Measurements from ENCODE around the gene FOXJ3.

FOXJ3 gene

DNA sequence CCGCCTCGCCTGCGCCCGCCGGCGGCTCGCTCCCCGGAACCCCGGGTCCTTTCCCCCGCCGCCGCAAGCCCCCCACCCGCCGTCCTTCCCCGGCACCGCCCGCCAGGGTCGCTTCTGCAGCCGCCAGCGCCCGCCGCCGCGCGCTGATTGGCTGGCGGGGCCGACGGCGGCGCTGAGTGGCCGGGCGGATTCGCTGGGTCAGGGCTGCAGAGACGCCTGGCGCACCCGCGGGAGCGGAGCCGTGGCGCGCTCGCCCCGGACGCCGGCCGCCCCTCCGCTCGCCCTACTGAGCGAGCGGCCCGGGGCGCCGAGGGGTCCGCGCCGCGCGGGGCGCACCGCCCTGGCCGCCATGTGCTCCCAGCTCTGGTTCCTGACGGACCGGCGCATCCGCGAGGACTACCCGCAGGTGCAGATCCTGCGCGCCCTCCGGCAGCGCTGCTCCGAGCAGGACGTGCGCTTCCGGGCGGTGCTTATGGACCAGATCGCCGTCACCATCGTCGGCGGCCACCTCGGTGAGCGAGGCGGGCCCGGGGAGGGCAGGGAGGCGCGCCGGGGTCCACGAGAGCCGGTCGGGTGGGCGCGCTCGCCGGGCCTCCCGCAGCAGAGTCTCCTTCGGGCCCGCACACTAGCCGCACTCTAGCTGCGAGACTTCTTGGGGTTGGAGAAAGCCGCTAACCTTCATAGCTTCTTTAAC is 45.7 kb upstream of the FOXJ3 start, which contains the start of gene RIMKLA (continued):
- TF ChIP-seq ZNF391 (tag by site-specific recombination; IDR thresholded peaks at IDR 0.05; ENCODE audit: borderline replicate concordance, low read depth) (no peak), PRDM4 (tag by site-specific recombination; IDR thresholded peaks at IDR 0.05) (no peak), ZBTB11 (tag by site-specific recombination; conservative IDR thresholded peaks at IDR 0.05; ENCODE audit: low read depth) (peak; percentile 46; the same call in 1 of the 2 replicates), ZNF174 (tag by site-specific recombination; IDR thresholded peaks at IDR 0.05) (no peak), ZNF202 (tag by site-specific recombination; IDR thresholded peaks at IDR 0.05; ENCODE audit: borderline replicate concordance) (no peak)
- TF ChIP-seq, protein P1, sequence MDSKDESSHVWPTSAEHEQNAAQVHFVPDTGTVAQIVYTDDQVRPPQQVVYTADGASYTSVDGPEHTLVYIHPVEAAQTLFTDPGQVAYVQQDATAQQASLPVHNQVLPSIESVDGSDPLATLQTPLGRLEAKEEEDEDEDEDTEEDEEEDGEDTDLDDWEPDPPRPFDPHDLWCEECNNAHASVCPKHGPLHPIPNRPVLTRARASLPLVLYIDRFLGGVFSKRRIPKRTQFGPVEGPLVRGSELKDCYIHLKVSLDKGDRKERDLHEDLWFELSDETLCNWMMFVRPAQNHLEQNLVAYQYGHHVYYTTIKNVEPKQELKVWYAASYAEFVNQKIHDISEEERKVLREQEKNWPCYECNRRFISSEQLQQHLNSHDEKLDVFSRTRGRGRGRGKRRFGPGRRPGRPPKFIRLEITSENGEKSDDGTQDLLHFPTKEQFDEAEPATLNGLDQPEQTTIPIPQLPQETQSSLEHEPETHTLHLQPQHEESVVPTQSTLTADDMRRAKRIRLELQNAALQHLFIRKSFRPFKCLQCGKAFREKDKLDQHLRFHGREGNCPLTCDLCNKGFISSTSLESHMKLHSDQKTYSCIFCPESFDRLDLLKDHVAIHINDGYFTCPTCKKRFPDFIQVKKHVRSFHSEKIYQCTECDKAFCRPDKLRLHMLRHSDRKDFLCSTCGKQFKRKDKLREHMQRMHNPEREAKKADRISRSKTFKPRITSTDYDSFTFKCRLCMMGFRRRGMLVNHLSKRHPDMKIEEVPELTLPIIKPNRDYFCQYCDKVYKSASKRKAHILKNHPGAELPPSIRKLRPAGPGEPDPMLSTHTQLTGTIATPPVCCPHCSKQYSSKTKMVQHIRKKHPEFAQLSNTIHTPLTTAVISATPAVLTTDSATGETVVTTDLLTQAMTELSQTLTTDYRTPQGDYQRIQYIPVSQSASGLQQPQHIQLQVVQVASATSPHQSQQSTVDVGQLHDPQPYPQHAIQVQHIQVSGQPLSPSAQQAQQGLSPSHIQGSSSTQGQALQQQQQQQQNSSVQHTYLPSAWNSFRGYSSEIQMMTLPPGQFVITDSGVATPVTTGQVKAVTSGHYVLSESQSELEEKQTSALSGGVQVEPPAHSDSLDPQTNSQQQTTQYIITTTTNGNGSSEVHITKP (tag by site-specific recombination; IDR thresholded peaks at IDR 0.05) = no peak

DNA sequence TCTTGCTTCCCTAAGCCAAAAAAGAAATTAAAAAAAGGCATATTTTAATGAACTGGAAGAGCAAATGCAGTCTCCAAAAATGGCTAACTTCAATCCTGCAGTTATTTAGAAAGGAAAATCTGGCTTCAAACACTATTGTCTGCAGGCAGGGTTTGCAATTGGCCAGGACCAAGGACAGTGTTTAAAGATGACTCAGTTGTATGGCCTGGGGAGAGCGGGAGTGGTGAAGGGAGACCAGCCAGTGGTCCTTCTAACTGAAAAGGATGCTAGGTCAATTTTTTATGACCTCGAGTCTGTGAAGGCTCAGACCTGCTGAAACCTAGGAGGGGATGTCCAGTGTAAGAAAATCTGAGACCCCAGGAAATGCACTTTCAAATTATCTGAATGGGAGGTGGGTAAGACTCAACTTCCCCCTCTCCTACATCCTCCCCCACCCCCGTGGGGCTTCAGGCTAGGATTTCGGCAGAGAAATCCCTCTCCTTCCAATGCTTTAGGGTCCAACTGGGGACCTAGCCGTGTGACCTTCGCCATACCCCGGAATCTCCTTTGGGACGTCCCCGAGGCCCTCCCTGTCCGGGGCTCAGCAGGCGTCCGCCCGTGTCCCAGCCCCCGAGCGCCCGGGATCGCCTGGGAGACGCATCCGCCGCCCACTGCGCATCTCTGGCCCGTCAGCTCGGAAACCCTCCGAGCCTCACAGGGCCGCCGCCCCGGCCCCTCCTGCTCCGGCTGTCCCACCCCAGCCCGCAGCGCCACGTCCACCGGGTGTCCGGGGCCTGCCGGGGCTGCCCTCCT is 45.0 kb upstream of the FOXJ3 start:
- Histone ChIP-seq H3K27ac (ENCODE audit: extremely low read depth, low read depth, low read length) (no peak overlapping the region; the same call in 1 of the 2 replicates), H3K9me3 (ENCODE audit: control insufficient read depth, insufficient read depth, low read depth, low read length) (no peaks in the 10 kb centered on the region), H3K36me3 (ENCODE audit: control insufficient read depth in 2 of 2, insufficient read depth in 1 of 2, low read length in 2 of 2) (no peaks in the 10 kb centered on the region), H3K4me3 (ENCODE audit: low read depth, low read length) (peak overlapping the region; percentile 66), H3K4me1 (ENCODE audit: control insufficient read depth, insufficient read depth, low read length) (peaks cover 2% of the 10 kb centered on the region; the same call in 1 of the 2 replicates)
- ChIA-PET POLR2A (no interaction called here), CTCF (no interaction called here)
- TF ChIP-seq ZNF791 (tag by site-specific recombination; IDR thresholded peaks at IDR 0.05) = no peak
- no peak for TF ChIP-seq ZNF223 (tag by site-specific recombination; IDR thresholded peaks at IDR 0.05)
- TF ChIP-seq ZNF311 (tag by site-specific recombination; IDR thresholded peaks at IDR 0.05; ENCODE audit: borderline replicate concordance) = no peak
- peak; percentile 89 for TF ChIP-seq ZNF335 (tag by site-specific recombination; conservative IDR thresholded peaks at IDR 0.05)
- TF ChIP-seq ZNF621 (tag by site-specific recombination; IDR thresholded peaks at IDR 0.05) = no peak
- no peak for TF ChIP-seq ZNF624 (tag by site-specific recombination; IDR thresholded peaks at IDR 0.05)
- no peak for TF ChIP-seq ZNF501 (tag by site-specific recombination; IDR thresholded peaks at IDR 0.05)
- TF ChIP-seq HOXA7 (CRISPR knock-in tag; IDR thresholded peaks at IDR 0.05; ENCODE audit: borderline replicate concordance) = no peak
- TF ChIP-seq ZBTB17 (tag by site-specific recombination; IDR thresholded peaks at IDR 0.05) = peak; percentile 43; the same call in 1 of the 2 replicates
- no peak for TF ChIP-seq ZNF560 (tag by site-specific recombination; IDR thresholded peaks at IDR 0.05; ENCODE audit: borderline replicate concordance)
- TF ChIP-seq CTCF (tag by site-specific recombination; IDR thresholded peaks at IDR 0.05) = no peak
- no peak for TF ChIP-seq ZNF473 (tag by site-specific recombination; IDR thresholded peaks at IDR 0.05)
- TF ChIP-seq ZFP37 (tag by site-specific recombination; IDR thresholded peaks at IDR 0.05) = no peak
- TF ChIP-seq ZNF510 (tag by site-specific recombination; IDR thresholded peaks at IDR 0.05; ENCODE audit: insufficient replicate concordance) = no peak
- TF ChIP-seq, protein P2, sequence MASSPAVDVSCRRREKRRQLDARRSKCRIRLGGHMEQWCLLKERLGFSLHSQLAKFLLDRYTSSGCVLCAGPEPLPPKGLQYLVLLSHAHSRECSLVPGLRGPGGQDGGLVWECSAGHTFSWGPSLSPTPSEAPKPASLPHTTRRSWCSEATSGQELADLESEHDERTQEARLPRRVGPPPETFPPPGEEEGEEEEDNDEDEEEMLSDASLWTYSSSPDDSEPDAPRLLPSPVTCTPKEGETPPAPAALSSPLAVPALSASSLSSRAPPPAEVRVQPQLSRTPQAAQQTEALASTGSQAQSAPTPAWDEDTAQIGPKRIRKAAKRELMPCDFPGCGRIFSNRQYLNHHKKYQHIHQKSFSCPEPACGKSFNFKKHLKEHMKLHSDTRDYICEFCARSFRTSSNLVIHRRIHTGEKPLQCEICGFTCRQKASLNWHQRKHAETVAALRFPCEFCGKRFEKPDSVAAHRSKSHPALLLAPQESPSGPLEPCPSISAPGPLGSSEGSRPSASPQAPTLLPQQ (tag by site-specific recombination; IDR thresholded peaks at IDR 0.05) = no peak
- no peak for TF ChIP-seq ZNF426 (tag by site-specific recombination; IDR thresholded peaks at IDR 0.05)

Data from HEK293 (cell line).